Lung (tissue), 12 donors: Measurements from ENCODE around the gene RABGAP1L. TPM values are rescaled to one million over a fixed set of nuclear protein-coding genes. Genes with fewer than 3 reads are reported as not detected.

ENCODE experiments used
- ATAC-seq: fragments of 200-7000 bp; cut with Tn5 transposase; one replicate; pipeline ENCODE4 v1.9.1; 2020; ENCODE audit warnings: moderate number of reproducible peaks; ENCODE audit not compliant: insufficient read depth, low FRiP score
- DNase-seq, 3 donors: peaks; one replicate each; pipeline ENCODE4 v3.0.0-alpha.2; 2013 to 2017
- H3K27ac ChIP-seq, 2 donors: one replicate each; pipeline ENCODE4 v1.5.1; 2013; ENCODE audit warnings: mild to moderate bottlenecking in 2 of 2, moderate library complexity in 2 of 2, control low read depth in 1 of 2, inconsistent platforms in 1 of 2, low read depth in 1 of 2, low read length in 1 of 2
- H3K27me3 ChIP-seq, 3 donors: one replicate each; pipeline ENCODE4 v1.5.1; 2013; ENCODE audit warnings: low read length in 2 of 3; ENCODE audit not compliant: control insufficient read depth in 3 of 3, insufficient read depth in 3 of 3
- H3K36me3 ChIP-seq, 4 donors: one replicate each; pipeline ENCODE4 v1.5.1; 2013; ENCODE audit warnings: low read length in 4 of 4, mild to moderate bottlenecking in 1 of 4, moderate library complexity in 1 of 4; ENCODE audit not compliant: control insufficient read depth in 4 of 4, insufficient read depth in 4 of 4
- H3K4me1 ChIP-seq, 5 donors: one replicate each; pipeline ENCODE4 v1.5.1; 2013; ENCODE audit warnings: low read length in 5 of 5, mild to moderate bottlenecking in 2 of 5, moderate library complexity in 1 of 5; ENCODE audit not compliant: control insufficient read depth in 5 of 5, insufficient read depth in 5 of 5
- H3K4me3 ChIP-seq: one replicate; pipeline ENCODE4 v1.5.1; 2013; ENCODE audit warnings: mild to moderate bottlenecking, control low read depth, moderate library complexity
- H3K9ac ChIP-seq, 2 donors: one replicate each; pipeline ENCODE4 v1.5.1; 2013; ENCODE audit warnings: low read length in 2 of 2, control low read depth in 1 of 2; ENCODE audit not compliant: insufficient read depth in 1 of 2
- H3K9me3 ChIP-seq, 4 donors: one replicate each; pipeline ENCODE4 v1.5.1; 2013; ENCODE audit warnings: low read length in 3 of 4, mild to moderate bottlenecking in 1 of 4, moderate library complexity in 1 of 4; ENCODE audit not compliant: control insufficient read depth in 4 of 4, insufficient read depth in 3 of 4
- WGBS, 2 donors: extraction: QIAGEN DNeasy Blood & Tissue Kit; methylation state at CpG; one replicate each; pipeline ENCODE4 v1.1.7; 2013; 5-methylcytosine and 5-hydroxymethylcytosine counted together
- polyA plus RNA-seq, 2 donors: library from polyadenylated mRNA; stranded (reverse); fragments of 200-250 nt; gene quantifications; one replicate each; pipeline ENCODE4 v1.2.1, GENCODE V29; 2013
- total RNA-seq, 2 donors: library from RNA; depleted of rRNA in 1 of 2; stranded (reverse); fragments of >200 nt in 1 of 2; gene quantifications; one replicate each; pipeline ENCODE4 v1.2.1, GENCODE V29; 2014 to 2021
- TF ChIP-seq, protein P1 (sequence below): IDR thresholded peaks from 2 replicates; pipeline ENCODE4 v1.5.1; 2012; ENCODE audit warnings: mild to moderate bottlenecking; ENCODE audit errors: control extremely low read depth, extremely low read depth
- donor health status: control.
- donor health status: control.
- donor health status: Bipolar disorder and iron deficiency.
- donor health status: healthy.
- donor health status: DM: yes; HTN: yes; CAD: no.

The RABGAP1L gene
- total and polyA plus RNA-seq, 4 donors = 16.0 to 123 (median 44.5) TPM

DNA sequence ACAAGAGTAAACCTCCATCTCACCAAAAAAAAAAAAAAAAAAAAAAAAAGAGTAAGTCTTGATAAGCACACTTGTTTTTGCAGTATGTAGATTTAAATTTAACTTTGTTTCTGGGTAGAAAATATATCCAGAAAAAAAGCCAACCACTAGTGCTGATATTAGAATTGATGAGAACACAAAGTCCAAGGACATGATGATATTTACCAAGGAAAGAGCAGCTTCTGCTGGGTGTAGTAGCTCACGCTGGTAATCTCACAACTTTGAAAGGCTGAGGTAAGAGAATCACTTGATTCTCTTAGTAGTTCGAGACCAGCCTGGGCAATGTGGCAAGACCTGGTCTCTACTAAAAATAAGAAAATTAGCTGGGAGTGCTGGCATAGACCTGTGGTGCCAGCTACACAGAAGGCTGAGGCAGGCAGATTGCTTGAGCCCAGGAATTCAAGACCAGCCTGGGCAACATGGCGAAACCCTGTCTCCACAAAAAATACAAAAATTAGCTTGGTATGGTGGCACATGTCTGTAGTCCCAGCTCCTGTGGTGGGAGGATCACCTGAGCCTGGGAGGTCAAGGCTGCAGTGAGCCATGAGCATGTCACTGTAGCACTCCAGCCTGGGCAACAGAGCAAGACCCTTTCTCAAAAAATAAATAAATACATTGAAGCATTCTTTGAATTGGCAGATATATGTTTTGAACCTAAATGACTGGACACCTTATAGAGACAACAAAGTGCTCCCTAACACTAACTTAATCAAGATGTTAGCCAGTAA, 776.8 kb downstream of the RABGAP1L start:
- Histone ChIP-seq H3K27me3 (no peaks in the 10 kb centered on the region), H3K9ac (no peak overlapping the region), H3K4me1 (peaks cover 0 to 8% (median 0%) of the 10 kb centered on the region in 5 donors), H3K9me3 (no peaks in the 10 kb centered on the region), H3K27ac (no peak overlapping the region), H3K36me3 (no peaks in the 10 kb centered on the region), H3K4me3 (no peak overlapping the region)
- no peak for DNase-seq
- TF ChIP-seq, protein P1, sequence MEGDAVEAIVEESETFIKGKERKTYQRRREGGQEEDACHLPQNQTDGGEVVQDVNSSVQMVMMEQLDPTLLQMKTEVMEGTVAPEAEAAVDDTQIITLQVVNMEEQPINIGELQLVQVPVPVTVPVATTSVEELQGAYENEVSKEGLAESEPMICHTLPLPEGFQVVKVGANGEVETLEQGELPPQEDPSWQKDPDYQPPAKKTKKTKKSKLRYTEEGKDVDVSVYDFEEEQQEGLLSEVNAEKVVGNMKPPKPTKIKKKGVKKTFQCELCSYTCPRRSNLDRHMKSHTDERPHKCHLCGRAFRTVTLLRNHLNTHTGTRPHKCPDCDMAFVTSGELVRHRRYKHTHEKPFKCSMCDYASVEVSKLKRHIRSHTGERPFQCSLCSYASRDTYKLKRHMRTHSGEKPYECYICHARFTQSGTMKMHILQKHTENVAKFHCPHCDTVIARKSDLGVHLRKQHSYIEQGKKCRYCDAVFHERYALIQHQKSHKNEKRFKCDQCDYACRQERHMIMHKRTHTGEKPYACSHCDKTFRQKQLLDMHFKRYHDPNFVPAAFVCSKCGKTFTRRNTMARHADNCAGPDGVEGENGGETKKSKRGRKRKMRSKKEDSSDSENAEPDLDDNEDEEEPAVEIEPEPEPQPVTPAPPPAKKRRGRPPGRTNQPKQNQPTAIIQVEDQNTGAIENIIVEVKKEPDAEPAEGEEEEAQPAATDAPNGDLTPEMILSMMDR = no peak
- no peak for ATAC-seq
- WGBS, 2 donors = 93 to 96% methylated on average over 3 of the region's 3 CpGs

DNA sequence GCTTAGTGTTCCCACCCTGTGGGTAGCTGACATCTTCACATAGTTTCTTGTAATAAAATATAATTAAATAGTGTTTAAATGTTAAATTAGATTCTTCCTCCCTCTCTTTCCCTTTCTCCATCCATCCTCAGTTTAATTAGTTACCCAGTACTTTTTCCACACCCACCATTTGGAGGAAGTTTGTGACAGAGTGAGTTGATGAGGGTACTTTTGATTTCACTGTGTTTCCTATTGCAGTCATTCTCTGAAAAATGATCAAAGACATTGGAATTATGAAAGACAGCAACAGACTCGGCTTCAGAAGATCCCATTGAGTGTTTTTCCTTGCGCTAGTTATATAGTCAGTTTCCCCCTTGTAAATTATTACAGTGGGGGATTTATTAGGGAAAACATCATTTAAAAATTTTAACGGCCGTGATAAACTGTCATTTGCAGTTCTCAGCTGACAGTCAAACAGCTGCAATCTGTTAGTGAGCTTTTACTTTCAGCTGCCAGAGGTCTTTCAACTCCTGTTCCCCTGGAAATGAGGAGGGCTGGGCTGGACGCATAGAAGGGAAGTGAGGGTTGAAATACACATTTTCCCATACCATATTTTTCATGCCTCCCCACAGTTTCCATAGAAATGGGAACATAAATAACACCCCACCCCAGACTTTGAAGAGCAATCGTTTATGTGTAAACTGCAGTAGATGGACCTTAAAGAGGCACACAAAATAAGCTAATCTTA, 779.1 kb downstream of the RABGAP1L start:
- H3K4me3 ChIP-seq = no peak overlapping the region
- no peaks in the 10 kb centered on the region for H3K9me3 ChIP-seq
- TF ChIP-seq, protein P1 = no peak
- H3K27me3 ChIP-seq = no peaks in the 10 kb centered on the region
- peak overlapping the region in 1 of 2 donors; percentile 40 for H3K9ac ChIP-seq
- H3K27ac ChIP-seq = no peak overlapping the region
- H3K4me1 ChIP-seq = peaks cover 0 to 8% (median 4%) of the 10 kb centered on the region in 5 donors
- 6 to 21% methylated on average over 6 of the region's 6 CpGs for WGBS, 2 donors
- ATAC-seq (no peak), DNase-seq (peak; percentile 56 to 84 (median 78))
- H3K36me3 ChIP-seq = no peaks in the 10 kb centered on the region

DNA sequence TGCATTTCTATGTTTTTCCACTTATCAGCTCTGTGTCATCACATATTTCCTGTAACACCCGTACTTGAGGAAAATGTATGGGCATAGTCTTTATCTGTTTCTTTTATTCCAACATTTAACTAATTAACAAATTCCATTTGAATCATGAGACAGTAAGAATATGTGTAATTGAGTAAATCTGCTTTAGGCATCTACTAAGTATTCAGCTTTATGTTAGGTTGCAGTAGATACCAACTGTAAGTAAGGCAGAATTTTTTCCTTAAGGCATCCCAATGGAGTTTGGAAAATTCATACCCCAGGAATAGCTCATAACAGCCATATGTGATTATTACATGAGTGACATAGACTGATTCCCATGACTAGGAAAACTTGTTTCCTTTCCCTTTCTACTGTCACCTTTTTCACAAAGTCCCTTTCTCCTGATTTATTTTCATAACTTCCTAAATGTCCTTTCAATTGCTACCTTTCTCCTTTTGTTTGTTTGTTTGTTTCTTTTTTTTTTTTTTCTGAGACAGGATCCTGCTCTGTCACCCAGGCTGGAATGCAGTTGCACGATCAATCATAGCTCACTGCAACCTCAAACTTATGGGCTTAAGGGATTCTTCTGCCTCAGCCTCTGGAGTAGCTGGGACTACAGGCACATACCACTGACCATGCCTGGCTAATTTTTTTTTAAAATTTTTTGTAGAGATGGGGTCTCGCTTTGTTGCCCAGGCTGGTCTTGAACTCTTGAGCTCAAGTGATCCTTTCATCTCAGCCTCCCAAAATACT, 780.6 kb downstream of the RABGAP1L start:
- Histone ChIP-seq H3K9ac (no peak overlapping the region), H3K4me3 (no peak overlapping the region), H3K4me1 (peaks cover 0 to 8% (median 6%) of the 10 kb centered on the region in 5 donors), H3K27me3 (no peaks in the 10 kb centered on the region), H3K36me3 (no peaks in the 10 kb centered on the region), H3K27ac (no peak overlapping the region), H3K9me3 (no peaks in the 10 kb centered on the region)
- no peak for ATAC-seq
- TF ChIP-seq, protein P1 = no peak
- 75 to 88% methylated on average over 3 of the region's 3 CpGs for WGBS, 2 donors
- no peak for DNase-seq
